Mesendoderm (in vitro differentiated cells): ENCODE measurements around the gene ZNF74.
"Not testable (repeated sequence)": the region's sequence is repeated elsewhere in the genome, so short reads cannot be mapped to it uniquely, and the experiment has no call there.

Source experiments
- DNase-seq: peaks from one replicate; pipeline ENCODE4 v3.0.0; 2013
- H2AK5ac ChIP-seq: 2 replicates; pipeline ENCODE4 v1.6.1; 2013; ENCODE audit warnings: low read length, inconsistent platforms
- H2BK120ac ChIP-seq: 2 replicates; pipeline ENCODE4 v1.6.1; 2013; ENCODE audit warnings: low read depth, mild to moderate bottlenecking, low read length, moderate library complexity, mixed read lengths
- H2BK15ac ChIP-seq: replicated peaks from 2 replicates; pipeline ENCODE4 v1.6.1; 2013; ENCODE audit warnings: low read depth, mild to moderate bottlenecking, moderate library complexity
- H2BK5ac ChIP-seq: 2 replicates; pipeline ENCODE4 v1.6.1; 2013; ENCODE audit warnings: low read length, inconsistent platforms
- H3K18ac ChIP-seq: 2 replicates; pipeline ENCODE4 v1.6.1; 2013; ENCODE audit warnings: mild to moderate bottlenecking, low read length, mixed read lengths
- H3K23ac ChIP-seq: one replicate; pipeline ENCODE4 v1.6.1; 2013; ENCODE audit warnings: low read length
- H3K27ac ChIP-seq: 2 replicates; pipeline ENCODE4 v1.5.1; 2013; ENCODE audit warnings: low read depth, mild to moderate bottlenecking, inconsistent platforms, low read length, moderate library complexity
- H3K27me3 ChIP-seq: 2 replicates; pipeline ENCODE4 v1.6.1; 2013; ENCODE audit warnings: low read length, control low read depth, mild to moderate bottlenecking, inconsistent platforms; ENCODE audit not compliant: insufficient read depth, poor library complexity
- H3K36me3 ChIP-seq: 2 replicates; pipeline ENCODE4 v1.6.1; 2013; ENCODE audit warnings: low read length, inconsistent platforms; ENCODE audit not compliant: control insufficient read depth, insufficient read depth
- H3K4ac ChIP-seq: one replicate; pipeline ENCODE4 v1.6.1; 2013; ENCODE audit warnings: low read depth, mild to moderate bottlenecking, low read length, moderate library complexity
- H3K4me1 ChIP-seq: 2 replicates; pipeline ENCODE4 v1.6.1; 2013; ENCODE audit warnings: low read depth, low read length, inconsistent platforms; ENCODE audit not compliant: control insufficient read depth
- H3K4me2 ChIP-seq: 2 replicates; pipeline ENCODE4 v1.6.1; 2013; ENCODE audit warnings: low read length
- H3K4me3 ChIP-seq: 2 replicates; pipeline ENCODE4 v1.5.1; 2013; ENCODE audit warnings: mild to moderate bottlenecking, low read length
- H3K56ac ChIP-seq: one replicate; pipeline ENCODE4 v1.6.1; 2013; ENCODE audit warnings: low read length
- H3K79me1 ChIP-seq: 2 replicates; pipeline ENCODE4 v1.6.1; 2013; ENCODE audit warnings: low read length, inconsistent platforms
- H3K79me2 ChIP-seq: 2 replicates; pipeline ENCODE4 v1.6.1; 2013; ENCODE audit warnings: mild to moderate bottlenecking, low read length; ENCODE audit not compliant: control insufficient read depth, insufficient read depth
- H3K9ac ChIP-seq: 2 replicates; pipeline ENCODE4 v1.6.1; 2013; ENCODE audit warnings: low read length, inconsistent platforms
- H4K5ac ChIP-seq: one replicate; pipeline ENCODE4 v1.6.1; 2013; ENCODE audit warnings: low read length
- H4K8ac ChIP-seq: one replicate; pipeline ENCODE4 v1.6.1; 2013; ENCODE audit warnings: low read depth, mild to moderate bottlenecking, control low read depth, low read length, moderate library complexity
- WGBS: extraction: QIAGEN DNeasy Blood & Tissue Kit; methylation state at CpG from one replicate; pipeline ENCODE4 v1.1.7; 2013; ENCODE audit warnings: low lambda C conversion rate, missing lambda C conversion rate; ENCODE audit not compliant: insufficient coverage; ENCODE audit errors: extremely low coverage; 5-methylcytosine and 5-hydroxymethylcytosine counted together

ZNF74 gene

GRCh38 chr22:20413217-20414058 lies 19.5 kb downstream of the ZNF74 start:
- WGBS = no CpG with 5 or more reads among the region's 9 CpGs

DNA sequence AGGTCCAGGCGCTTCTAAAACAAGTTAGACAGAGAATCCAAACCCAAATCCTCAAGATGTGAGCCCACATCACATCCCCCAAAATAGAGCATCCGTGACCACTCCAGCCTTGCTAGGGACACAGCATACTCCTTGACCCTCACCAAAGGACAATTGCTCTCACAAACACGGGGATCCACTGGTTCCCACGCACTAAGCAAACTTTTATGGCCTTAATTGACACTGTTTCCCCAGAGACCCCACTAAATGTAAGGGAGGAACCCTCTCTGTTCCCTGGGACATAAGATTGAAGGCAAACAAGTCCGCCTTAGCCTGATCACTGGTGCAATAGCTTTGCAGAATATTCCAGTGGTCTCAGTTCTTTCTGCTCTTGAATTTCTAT lies 20.1 kb downstream of the ZNF74 start:
- no CpG with 5 or more reads among the region's 5 CpGs for WGBS
- H3K4me1 ChIP-seq = no peaks in the 10 kb centered on the region
- no peak overlapping the region for H3K27ac ChIP-seq
- H3K79me1 ChIP-seq = no peaks in the 10 kb centered on the region
- no peaks in the 10 kb centered on the region for H3K27me3 ChIP-seq
- H2BK120ac ChIP-seq = no peak overlapping the region
- no peak overlapping the region for H3K4ac ChIP-seq
- no peak overlapping the region for H3K9ac ChIP-seq
- H3K4me2 ChIP-seq = no peak overlapping the region
- H2AK5ac ChIP-seq = no peak overlapping the region
- H2BK5ac ChIP-seq = no peak overlapping the region
- H4K8ac ChIP-seq = no peak overlapping the region
- H4K5ac ChIP-seq = no peak overlapping the region
- no peak overlapping the region for H3K18ac ChIP-seq
- H3K23ac ChIP-seq = no peak overlapping the region
- H3K4me3 ChIP-seq = no peak overlapping the region
- no peaks in the 10 kb centered on the region for H3K79me2 ChIP-seq
- no peak overlapping the region for H2BK15ac ChIP-seq
- no peak for DNase-seq
- no peak overlapping the region for H3K56ac ChIP-seq
- H3K36me3 ChIP-seq = no peaks in the 10 kb centered on the region

More at GRCh38 chr22:20413217-20414058, 19.5 kb downstream of the ZNF74 start:
- H3K18ac ChIP-seq = no peak overlapping the region
- H3K79me1 ChIP-seq = no peaks in the 10 kb centered on the region
- H4K5ac ChIP-seq = no peak overlapping the region
- no peaks in the 10 kb centered on the region for H3K4me1 ChIP-seq
- H3K36me3 ChIP-seq = no peaks in the 10 kb centered on the region
- no peaks in the 10 kb centered on the region for H3K79me2 ChIP-seq
- H3K27me3 ChIP-seq = no peaks in the 10 kb centered on the region
- no peak overlapping the region for H2BK120ac ChIP-seq
- no peak overlapping the region for H2BK5ac ChIP-seq
- H2BK15ac ChIP-seq = no peak overlapping the region
- no peak overlapping the region for H3K56ac ChIP-seq
- no peak overlapping the region for H3K23ac ChIP-seq
- H3K4me3 ChIP-seq = no peak overlapping the region
- H3K4me2 ChIP-seq = no peak overlapping the region
- H3K27ac ChIP-seq = no peak overlapping the region
- H3K9ac ChIP-seq = no peak overlapping the region
- H3K4ac ChIP-seq = no peak overlapping the region
- H2AK5ac ChIP-seq = no peak overlapping the region
- no peak overlapping the region for H4K8ac ChIP-seq
- no peak for DNase-seq

- Histone ChIP-seq H3K56ac (no peak overlapping the region), H3K4ac (no peak overlapping the region), H2BK15ac (no peak overlapping the region), H4K5ac (no peak overlapping the region), H3K79me2 (no peaks in the 10 kb centered on the region), H3K4me2 (no peak overlapping the region), H3K27ac (no peak overlapping the region), H2BK5ac (no peak overlapping the region), H3K4me1 (no peaks in the 10 kb centered on the region), H3K18ac (no peak overlapping the region), H2AK5ac (no peak overlapping the region), H2BK120ac (no peak overlapping the region), H3K36me3 (no peaks in the 10 kb centered on the region), H3K27me3 (no peaks in the 10 kb centered on the region), H3K4me3 (no peak overlapping the region), H4K8ac (no peak overlapping the region), H3K9ac (no peak overlapping the region), H3K23ac (no peak overlapping the region), H3K79me1 (no peaks in the 10 kb centered on the region)
- DNase-seq = no peak
- WGBS = no CpG with 5 or more reads among the region's 3 CpGs
Measured at GRCh38 chr22:20414450-20414849, 20.5 kb downstream of the ZNF74 start.

DNA sequence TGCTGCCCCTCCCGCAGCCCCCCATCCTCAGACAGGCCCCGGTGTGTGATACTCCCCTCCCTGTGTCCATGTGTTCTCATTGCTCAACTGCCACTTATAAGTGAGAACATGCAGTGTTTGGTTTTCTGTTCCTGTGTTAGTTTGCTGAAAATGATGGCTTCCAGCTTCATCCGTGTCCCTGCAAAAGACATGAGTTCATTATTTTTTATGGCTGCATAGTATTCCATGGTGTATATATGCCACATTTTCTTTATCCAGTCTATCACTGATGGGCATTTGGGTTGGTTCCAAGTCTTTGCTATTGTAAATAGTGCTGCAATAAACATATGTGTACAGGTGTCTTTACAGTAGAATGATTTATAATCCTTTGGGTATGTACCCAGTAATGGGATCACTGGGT lies 21.3 kb downstream of the ZNF74 start:
- not testable (repeated sequence) for H3K4me3 ChIP-seq, H3K18ac ChIP-seq, H3K27me3 ChIP-seq, H4K8ac ChIP-seq, H4K5ac ChIP-seq, H3K27ac ChIP-seq, DNase-seq, H2BK120ac ChIP-seq, H3K4me1 ChIP-seq, H3K56ac ChIP-seq, H2BK5ac ChIP-seq, H3K79me1 ChIP-seq, H3K23ac ChIP-seq, H3K9ac ChIP-seq, H3K4me2 ChIP-seq, H3K36me3 ChIP-seq, H2AK5ac ChIP-seq, H3K4ac ChIP-seq, H2BK15ac ChIP-seq, H3K79me2 ChIP-seq
- no CpG with 5 or more reads among the region's 3 CpGs for WGBS

DNA sequence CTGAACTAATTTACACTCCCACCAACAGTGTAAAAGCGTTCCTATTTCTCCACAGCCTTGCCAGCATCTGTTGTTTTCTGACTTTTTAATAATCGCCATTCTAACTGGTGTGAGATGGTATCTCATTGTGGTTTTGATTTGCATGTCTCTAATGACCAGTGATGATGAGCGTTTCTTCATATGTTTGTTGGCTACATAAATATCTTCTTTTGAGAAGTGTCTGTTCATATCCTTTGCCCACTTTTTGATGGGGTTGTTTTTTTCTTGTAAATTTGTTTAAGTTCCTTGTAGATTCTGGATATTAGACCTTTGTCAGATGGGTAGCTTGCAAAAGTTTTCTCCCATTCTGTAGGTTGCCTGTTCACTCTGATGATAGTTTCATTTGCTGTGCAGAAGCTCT lies 21.7 kb downstream of the ZNF74 start:
- not testable (repeated sequence) for H2BK120ac ChIP-seq, H3K4me1 ChIP-seq, H2BK5ac ChIP-seq, H3K9ac ChIP-seq, H3K4me2 ChIP-seq, H3K4me3 ChIP-seq, H2BK15ac ChIP-seq, DNase-seq, H3K56ac ChIP-seq, H3K4ac ChIP-seq, H3K27ac ChIP-seq, H4K5ac ChIP-seq, H2AK5ac ChIP-seq, H3K27me3 ChIP-seq, H3K18ac ChIP-seq, H3K79me1 ChIP-seq, H4K8ac ChIP-seq, H3K79me2 ChIP-seq, H3K23ac ChIP-seq, H3K36me3 ChIP-seq
- no CpG with 5 or more reads among the region's 3 CpGs for WGBS
